HG03521 (cell line): Measurements from ENCODE around the gene CFAP54.

ENCODE experiments used
- ATAC-seq: cut with Tn5 transposase; IDR thresholded peaks from one replicate; pipeline ENCODE4 v1.9.1; 2021; ENCODE audit warnings: mild to moderate bottlenecking, moderate library complexity; ENCODE audit not compliant: unreplicated experiment

CFAP54 gene

DNA sequence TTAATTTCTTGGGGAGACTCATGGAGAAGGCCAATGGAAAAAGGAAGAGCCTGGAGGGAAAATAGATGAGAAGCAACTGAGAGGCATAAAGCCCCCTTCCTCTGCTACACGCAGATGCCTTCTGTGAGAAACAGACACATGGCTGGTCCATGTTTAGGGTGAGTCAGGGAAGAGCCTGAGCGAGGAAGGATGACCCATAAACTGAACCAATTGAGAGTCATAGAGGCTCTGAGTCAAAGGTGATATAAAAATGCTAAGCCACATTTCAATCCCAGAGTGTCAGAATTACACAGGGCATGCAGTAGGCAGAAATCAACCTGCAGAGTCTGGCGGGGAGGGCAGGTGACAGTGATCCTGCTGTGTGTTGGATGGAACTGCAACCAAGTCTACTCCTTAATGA is 387.6 kb downstream of the CFAP54 start:
- ATAC-seq: no peak

DNA sequence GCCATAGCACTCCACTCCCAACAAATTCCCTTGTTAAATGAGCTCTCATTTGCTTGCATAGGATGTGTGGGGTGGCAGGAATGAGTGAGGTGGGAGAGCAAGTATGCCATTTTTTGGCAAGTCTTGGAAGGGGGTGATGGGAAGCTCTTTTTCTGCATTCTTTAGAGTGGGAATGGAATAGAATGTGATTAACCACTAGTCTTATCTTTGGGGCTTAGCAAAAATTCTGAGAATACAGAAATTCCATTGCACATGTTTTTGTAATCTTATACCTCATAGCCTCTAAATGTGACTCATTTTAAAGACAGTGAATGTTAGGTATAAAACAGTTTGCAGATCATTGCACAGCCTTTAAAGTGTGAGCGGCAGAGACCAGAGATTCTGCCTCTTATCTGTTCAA is 389.3 kb downstream of the CFAP54 start:
- no peak for ATAC-seq

DNA sequence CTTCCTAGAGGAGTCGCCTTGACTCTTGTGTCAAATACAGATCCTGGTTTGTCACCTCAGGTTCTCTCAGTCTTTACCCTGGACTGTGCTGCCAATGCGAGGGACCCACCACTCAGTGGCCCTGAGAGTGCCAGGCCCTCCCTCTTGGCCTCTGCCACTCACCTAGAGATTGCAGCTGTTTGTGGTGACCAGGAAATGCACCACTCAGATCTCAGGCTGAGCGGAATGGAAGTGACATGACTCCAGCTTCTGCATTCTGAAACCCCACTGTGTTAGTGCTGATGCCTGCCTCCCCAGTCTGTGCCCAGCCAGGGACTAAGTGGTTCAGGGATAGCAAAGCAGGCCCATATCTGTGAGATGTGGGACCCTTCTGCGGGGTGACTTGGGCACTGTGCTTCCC is 389.9 kb downstream of the CFAP54 start:
- no peak for ATAC-seq

DNA sequence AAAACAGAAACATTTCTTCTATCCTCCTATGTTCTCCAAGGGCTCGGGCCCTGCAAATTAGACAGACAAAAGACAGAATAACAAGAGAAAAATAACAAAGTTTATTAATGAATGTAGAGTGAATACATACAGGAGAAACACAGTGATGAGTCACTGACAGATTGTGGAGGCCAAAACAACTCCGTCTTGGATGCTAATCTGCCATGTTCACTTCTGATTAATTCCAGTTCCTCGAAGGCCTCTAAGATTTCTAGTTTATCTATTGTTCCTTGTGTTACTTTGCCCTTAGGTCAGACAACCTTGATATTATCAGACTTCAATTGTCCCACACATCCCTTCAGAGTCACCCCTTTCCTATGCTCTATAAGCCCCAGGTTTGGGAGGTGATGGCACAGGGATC is 390.8 kb downstream of the CFAP54 start:
- no peak for ATAC-seq

DNA sequence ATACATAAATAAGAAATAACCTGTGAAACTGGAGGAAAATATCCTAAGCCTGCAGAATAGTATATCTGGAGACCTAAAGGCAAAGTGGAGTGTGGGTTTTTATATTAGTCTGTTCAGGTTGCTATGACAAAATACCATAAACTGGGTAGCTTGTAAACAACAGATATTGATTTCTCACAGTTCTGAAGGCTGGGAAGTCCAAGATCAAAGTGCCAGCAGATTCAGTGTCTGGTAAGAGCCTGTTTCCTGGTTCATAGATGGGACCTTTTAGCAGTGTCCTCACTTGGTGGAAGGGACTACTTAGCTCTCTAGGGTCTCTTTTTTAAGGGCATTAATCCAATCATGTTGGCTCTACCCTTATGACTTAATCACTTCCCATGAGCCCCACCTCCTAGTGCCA is 392.2 kb downstream of the CFAP54 start:
- ATAC-seq: no peak

DNA sequence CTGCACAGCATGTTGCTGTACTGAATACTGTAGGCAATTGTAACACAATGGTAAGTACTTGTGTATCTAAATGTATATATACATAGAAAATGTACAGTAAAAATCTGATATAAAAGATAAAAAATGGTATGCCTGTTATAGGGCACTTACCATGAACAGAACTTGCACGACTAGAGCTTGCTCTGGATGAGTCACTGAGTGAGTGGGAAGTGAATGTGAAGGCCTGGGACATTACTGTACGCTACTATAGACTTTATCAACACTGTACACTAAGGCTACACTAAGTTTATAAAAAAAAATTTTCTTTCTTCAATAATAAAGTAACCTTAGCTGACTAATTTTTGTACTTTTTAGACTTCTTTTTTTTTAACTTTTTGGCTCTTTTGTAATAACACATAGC is 393.5 kb downstream of the CFAP54 start:
- ATAC-seq: no peak

DNA sequence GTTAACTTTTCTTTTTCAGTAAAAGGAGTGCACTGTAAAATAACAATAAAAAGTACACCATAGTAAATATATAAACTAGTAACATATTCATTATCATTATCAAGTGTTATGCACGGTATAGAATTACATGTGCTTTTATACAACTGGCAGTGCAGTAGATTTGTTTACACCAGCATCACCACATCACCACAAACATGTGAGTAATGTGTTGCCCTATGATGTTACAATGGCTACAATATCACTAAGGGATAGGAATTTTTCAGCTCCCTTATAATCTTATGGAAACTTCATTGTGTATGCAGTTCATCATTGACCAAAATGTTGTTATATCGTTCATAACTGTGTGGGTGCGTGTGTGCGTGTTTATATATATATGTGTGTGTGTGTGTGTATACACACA is 394.2 kb downstream of the CFAP54 start:
- no peak for ATAC-seq

DNA sequence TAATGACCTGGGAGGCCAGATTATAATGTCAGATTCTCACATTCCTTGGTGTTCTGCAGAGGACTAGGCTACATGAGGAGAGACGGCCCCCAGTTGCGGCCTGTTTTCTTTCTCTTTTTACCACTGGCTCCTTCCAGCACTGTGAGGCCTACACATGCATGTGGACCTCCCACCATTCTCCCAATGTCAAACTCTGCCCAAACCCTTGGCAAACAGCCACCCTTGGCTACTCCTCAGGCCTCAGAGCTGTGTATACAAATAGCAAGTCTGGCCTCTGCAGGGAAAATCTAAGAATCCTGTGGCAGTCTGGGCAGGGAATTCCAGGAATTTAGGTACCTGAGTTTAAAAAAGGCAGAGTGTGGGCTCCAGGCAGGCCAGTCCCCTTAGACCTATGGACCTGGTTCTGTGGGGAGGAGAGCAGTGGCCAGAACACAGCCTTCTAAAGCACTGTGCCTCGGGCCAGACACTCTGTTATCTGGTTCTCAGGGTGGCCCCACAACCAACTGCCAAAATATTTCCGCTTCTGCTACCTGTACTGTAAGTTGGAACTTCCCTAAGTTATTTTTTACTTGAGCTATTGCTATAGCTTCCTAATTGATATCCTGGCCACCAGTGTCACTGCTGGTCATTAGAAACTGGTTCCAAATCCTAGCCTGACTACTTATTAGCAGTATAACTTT is 397.8 kb downstream of the CFAP54 start:
- no peak for ATAC-seq

DNA sequence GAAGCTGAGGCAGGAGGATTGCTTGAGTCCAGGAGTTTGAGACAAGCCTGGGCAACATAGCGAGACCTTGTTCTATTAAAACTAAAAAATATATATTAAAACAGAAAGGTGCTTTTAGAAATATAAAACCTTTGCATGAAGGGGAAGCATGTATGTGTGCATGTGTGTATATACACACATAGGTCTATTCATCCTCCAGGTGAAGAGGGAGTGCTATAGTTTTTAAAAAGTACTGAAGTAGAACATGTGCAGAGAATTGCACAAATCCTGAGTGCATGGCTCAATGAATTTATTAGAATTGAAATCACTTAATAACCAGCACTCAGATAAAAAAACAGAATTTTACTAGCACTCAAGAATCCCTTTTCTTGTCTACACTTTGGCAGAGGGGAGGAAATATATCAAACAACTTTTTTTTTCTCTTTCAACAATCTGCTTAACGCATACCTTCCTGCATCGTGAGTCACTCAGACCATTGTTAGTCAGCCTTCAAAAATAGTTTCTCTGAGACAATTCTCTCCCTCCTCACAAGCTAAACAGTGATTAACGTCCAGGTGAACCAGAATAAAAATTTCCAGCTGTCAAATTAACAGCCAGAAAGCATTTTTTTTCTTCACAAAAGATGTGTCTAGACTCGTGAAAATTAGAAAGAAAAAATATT is 400.0 kb downstream of the CFAP54 start:
- no peak for ATAC-seq

DNA sequence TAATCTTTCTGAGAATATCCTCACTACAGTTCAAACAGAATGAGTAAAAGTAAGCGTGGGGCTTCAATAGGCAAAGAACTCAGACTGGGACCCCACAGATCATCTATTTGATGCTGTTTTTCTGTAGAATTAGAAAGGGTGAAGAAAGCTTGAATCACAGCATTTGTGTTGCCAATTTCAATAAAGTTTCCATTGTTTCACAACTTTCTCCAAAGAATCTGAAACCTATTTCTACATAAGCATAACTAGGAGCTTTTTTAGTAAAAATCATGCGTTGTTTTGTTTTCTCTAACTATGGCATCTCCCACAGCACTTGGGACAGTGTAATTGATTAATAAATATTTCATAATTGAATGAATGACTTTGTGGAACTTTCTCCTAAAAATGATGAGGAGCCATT is 401.0 kb downstream of the CFAP54 start:
- ATAC-seq: no peak

DNA sequence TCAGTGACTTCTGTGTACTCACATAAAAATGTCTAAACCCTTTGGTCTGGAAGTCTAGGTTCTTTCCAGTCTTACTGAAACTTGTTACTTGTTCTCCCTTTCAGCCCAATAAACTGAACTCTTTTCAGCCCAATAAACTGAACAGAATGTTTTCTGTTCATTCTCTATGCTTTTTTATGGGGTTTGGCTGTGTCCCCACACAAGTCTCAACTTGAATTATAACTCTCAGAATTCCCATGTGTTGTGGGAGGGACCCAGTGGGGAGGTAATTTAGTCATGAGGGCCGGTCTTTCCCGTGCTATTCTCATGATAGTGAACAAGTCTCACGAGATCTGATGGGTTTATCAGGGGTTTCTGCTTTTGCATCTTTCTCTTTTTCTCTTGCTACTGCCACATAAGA is 402.7 kb downstream of the CFAP54 start:
- ATAC-seq: no peak

DNA sequence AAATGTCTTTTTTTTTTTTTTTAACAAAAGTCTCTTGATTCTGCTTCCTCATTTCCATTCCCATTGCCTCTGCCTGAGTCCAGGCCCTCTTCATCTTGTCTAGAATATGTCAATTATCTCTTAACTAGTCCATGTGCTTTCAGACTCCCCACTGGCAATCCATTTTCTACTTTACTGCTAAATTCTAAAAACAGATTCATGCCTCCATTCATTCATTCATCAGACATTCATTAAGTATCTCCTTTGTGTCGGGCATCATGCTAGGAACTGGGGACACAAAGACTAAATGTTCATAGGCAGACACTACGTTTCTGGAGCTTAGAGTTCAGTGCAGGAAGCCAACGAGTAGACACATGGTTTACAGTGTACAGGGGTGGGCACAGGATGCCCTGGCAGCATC is 408.0 kb downstream of the CFAP54 start:
- ATAC-seq: no peak

DNA sequence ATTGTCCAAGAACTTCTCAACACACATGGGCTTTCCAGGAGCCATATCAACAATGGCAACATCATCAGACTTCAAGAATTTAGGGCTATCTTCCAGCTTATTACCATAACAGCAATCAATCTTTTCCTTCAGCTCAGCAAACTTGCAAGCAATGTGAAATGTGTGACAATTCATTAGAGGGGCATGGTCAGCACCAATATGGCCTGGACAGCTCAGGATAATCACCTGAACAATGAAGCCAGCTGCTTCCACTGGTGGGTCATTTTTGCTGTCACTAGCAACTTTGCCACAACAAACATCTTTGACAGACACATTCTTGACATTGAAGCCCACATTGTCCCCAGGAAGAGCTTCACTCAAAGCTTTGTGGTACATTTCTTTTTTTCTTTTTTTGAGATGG is 411.8 kb downstream of the CFAP54 start:
- no peak for ATAC-seq

DNA sequence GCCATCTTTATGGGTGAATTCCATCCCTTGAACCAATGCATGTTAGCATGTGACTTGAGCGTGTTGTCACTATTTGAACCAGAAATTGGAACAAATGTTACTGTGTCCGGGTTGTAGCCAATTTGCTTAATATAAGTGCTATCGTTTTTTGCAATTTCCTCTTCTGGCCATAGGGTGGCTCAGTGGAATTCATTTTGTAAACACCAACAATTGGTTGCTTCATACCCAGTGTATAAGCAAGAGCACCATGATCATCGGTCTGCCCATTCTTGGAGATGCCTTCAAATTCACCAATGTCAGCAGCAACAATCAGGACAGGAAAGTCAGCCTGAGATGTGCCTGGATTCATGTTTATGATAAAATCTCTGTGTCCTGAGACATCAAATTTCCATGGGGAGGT is 412.7 kb downstream of the CFAP54 start:
- no peak for ATAC-seq

DNA sequence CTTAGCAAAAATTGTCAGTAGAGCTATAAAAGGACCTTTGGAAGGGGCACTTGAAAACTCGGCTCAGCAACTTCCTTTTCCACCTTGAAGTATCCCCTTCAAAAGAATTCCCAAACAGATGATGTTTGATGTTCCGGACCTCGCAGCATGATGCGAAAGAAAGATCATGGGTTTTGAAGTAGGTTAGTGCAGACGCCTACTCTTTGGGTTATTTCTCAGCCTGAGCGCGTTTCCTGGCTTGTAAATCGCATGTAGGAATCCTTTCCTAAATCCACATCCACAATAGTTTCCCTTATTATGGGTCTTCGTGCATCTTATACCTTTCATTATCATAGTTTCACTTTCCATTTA is 417.1 kb downstream of the CFAP54 start:
- ATAC-seq: no peak

DNA sequence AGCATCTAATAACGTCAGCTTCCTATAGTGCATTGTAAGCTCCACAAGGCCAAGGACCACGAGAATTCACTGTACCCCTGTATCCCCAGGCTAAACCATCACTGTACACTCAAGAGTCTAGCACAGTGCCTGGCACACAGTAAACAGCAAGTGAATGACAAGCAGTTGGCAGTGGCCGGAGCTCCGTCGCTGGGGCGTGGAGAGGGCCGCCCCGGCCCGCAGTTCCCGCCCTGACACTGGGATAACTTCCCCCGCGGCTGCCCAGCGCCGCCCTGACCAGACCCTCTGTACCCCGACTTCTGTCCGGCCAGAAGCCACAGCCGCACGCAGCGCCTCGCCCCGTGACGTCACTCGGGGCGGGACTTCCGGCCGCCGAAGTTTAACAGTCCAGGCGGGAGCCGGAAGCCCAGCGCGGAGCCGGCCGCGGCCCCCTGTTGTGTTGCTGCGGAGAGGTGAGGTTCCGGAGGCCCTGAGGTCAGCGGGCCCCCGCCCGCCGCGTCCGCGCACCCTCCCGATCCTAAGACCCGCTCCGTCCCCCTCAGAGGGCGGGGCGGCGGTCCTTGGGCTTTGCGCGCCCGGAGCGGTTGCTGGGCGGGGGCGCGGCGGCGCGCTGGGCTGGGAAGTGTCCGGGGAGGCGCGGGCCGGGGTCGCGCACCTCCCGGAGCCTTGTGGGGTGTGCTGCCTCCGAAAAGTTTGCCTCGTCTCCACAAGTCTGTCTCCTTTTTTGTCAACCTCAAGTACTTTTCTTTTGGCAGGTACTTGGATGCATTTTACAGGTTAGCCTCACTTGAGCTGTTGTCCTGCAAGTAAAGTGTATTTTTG is 417.7 kb downstream of the CFAP54 start, which contains the start of gene NEDD1:
NEDD1 (plus strand) TSS at position 409 of the 822 bp plus-strand sequence. CDS start 2,503 bp downstream, outside the sequence.
- peak; percentile 93 for ATAC-seq

DNA sequence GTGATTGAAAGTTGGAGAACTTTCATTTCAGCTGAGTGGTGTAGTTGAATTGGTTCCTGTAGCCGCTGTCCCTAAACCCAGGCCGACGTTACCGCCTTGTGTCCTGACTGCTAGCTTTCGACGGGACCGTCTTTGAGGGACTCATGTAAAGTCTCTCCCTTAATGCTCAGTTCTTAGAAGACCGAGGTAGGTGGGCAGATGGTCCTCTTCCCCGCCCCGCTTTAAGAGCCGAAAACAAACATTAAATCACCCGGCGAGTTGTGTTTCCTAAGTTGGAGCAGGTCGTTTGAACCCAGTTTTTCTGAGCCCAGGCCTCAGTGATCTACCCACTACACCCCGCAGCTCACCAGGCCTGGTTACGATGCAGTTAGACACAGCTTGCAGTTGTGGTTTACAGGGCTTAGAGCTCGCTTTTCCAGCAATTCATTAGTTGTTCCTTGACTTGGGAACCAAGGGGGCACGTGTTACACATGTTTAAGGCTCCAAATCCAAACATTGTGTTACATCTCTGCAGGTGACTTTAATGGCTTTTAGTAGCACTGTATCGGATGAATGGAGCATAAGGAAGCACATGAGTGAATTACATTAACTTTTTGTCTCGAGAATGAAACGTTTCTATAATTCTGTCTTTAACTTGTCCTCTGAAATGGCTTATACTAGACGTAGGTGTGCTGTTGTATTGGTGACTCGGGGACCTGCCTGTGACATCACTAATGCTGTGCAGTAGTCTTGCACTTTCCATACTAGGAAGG is 418.5 kb downstream of the CFAP54 start:
- peak; percentile 20 for ATAC-seq

DNA sequence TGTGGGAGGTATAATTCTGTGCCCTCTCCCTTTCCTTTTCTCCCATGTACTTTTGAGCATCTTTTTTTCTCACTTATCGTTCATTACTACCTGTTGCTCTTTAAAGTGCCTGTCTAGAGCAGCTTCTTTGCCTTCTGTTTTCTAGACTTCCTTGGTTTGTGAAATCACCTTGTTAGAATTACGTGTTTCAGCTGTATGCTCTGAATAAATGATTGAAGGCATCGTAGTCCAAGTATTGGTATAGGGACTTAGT is 419.0 kb downstream of the CFAP54 start:
- no peak for ATAC-seq

DNA sequence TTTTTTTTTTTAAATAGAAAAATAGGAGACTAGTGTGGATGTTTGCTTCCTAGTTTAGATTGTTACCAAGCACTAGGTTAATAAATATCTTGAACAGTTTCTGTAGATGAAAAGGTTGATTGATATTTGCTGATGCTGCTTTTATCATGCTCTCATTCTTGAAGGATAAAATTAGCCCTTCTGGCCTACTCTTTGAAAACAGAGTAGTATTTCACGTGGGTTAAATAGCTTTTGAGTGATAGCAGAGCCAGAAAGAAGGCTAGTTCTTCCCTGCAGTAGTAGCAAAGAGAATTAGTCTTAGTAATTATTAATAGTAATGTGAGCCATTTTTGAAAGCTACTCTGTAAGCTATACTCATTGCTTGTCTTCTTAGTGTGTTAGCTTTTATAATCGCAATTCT is 422.9 kb downstream of the CFAP54 start:
- no peak for ATAC-seq

DNA sequence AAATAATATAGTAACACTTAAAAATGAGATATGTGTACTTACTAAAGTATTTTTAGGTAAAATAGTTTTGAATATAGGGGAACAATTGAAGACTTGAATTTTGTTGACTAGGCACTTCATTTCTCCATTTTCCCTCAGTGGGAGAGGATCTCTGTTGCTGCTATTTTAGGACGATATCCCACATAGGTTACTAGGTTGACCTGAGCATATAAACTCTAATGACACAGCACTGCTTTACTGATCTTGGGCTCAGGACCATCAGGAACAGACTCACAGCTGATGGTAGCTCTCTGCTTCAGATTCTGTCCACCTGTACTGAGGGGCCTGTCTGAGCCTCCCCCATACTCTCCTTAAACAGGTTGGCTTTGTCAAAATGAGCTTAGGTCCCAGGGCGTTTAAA is 423.6 kb downstream of the CFAP54 start:
- ATAC-seq: no peak

DNA sequence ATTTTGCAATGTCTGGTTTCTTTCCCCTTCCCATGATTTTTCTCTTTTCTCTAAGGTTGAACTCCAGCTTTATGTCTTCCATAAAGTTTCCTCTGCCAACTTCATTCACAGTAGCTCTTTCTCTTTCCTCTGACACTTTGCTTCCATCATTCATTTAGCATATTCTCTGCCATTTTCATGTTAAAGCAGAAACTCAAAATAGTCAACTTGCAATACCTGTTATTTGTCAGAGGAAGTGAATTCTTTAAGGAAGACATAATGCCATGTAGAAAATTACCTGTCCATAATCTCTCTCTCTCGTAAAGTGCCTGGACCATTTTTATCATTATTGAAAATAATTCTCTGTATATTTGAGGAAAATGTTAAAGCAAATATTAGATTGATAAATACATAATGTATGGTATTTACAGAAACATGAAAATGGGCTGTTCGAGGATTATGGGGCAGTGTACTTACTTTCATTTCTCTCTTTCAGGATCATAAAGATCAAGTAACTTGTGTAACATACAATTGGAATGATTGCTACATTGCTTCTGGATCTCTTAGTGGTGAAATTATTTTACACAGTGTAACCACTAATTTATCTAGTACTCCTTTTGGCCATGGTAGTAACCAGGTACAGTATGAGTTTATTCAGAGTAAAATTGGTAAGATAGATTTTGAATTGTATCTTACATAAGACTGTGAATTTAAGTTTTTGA is 430.3 kb downstream of the CFAP54 start:
- peak; percentile 60 for ATAC-seq
